HG03442 (cell line): ENCODE results near the gene UBE2M.
A peak's percentile ranks its signal among the peaks of the same experiment; 100 is the strongest.
"Not testable (repeated sequence)": the region's sequence is repeated elsewhere in the genome, so short reads cannot be mapped to it uniquely, and the experiment has no call there.

Source experiments
- ATAC-seq: cut with Tn5 transposase; IDR thresholded peaks from one replicate; pipeline ENCODE4 v1.9.1; 2021; ENCODE audit warnings: mild to moderate bottlenecking, moderate library complexity; ENCODE audit not compliant: unreplicated experiment

UBE2M gene

DNA sequence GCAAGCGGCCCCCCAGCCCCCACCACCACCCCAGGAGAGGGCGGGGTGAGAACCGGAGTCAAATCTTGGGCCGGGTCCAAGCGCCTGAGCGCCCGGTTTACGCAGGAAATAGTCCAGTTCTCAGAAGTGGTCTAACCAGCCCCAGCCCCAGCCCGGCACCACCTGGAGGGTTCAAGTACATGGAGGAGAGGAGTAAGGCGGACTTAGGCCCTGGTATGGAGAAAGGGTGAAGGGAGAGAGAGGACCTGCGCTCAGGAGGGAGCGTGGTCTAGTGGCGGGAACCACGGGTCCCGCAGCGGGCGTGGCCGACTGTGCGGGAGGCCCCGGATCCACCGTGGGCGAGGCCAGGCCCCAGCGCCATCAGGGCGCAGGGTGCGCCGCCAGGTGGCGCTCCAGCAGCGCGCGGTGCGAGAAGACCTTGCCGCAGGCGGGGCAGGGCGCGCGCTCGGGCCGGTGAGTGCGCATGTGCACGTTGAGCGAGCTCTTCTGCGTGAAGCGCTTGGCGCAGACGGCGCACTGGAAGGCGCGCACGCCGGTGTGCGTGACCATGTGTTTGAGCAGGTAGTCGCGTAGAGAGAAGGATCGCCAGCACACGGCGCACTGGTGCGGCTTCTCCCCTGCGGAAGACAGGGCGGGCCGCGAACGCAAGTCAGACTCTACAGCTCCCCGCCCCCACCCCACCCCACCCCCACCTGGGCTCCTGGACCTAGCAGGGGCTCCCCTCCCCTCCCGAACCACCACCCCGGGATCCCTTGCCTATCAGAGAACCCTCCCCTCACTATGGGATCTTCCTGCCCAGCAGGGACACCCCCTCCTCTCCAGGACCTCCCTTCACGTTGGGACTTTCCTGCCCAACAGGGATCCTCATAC is 44.5 kb downstream of the UBE2M start:
- ATAC-seq = peak; percentile 66

DNA sequence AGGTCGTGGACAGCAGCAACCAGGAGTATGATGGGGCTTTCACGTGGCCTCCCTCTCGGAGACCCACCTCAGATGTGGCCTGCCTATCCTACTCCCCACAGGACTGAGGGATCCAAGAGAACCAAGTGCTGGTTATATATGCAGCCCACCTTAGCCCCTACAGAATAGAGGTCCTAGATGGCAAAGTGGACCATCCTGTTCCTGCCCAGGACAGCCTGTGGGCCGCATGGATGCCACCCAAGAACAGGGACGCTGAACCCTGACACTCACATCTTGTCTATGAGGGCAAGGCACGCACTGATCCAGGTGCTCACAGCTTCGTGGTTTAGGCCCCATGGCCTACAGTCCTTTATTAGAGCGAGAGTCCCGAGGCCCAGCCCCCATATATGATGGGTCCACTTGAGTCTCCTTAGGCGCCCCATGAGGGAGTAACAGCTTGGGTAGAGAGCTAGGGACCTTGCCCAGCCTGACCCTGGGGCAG is 45.2 kb downstream of the UBE2M start:
- ATAC-seq = no peak

DNA sequence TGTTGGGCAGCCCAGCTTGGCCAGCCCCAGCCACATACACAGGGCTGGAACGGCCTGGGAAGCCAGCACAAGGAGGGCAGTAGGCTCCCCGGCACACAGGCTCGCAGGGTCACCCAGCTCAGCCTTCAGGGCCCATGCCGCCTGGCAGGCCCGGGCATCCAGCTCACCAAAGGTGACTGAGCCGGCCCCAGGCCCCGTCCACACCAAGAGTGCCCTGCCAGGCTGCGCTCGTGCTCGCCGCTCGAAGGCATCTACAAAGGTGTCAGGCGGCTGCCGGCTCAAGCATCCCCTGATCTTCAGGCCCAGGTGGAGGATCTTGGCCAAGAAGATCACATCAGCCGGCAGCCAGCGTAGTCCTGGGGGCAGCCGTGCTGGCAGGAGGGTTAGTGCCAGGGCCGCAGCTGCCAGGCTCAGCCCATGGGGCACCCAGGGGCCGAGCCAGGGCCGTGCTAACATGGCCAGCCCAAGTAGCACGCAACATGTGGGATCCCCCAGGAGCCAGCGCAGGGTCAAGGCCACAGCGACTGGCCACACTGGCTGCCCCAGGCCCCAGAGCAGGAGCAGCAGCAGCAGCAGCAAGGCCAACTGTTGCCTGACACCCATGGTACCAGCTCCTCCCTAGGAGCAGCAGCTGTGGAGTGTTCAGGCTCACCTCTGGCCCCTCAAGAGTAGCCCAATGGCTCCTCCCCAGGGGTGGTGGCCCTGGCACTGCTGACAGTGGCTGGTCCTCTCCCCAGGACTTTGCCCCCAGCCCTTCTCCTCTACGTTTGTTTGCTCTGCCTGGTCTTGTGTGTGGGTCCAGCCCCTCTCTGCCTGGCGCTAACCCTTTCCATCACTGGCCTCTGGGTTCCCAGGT is 46.8 kb downstream of the UBE2M start, which contains the start of gene SLC27A5:
Gene SLC27A5, minus strand, starts transcription at position 640 of the 856 bp plus-strand sequence. Its CDS starts 37 bp downstream, at position 603.
- ATAC-seq = no peak

DNA sequence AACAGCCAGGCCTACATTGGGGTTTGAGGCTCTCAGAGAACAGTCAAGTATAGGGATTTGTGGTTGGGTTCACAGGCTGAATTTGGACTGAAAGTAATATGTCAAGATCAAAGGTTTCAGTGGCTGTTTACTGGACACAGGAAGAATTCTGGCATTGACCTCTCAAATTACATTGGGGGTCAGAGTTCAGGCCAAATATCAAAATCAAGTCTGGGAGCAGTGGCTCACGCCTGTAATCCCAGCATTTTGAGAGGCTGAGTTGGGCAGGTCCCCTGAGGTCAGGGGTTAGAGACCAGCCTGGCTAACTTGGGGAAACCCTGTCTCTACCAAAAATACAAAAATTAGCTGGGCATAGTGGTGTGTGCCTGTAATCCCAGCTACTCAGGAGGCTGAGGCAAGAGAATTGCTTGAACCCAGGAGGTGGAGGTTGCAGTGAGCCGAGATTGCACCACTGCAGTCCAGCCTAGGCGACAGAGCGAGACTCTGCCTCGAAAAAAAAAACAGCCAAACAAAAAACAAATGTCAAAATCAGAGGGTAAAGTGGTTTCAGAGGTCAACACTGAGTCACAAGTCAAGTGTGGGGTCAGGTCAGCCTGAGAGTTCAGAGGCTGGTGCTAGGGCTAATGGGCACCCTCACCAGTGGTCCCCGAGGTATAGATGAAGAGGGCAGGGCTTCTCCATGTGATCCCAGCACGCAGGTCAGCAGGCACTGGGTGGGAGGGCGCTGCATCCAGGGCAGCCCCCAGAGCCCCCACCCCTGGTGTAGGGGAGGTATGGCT is 48.1 kb downstream of the UBE2M start:
- ATAC-seq = no peak

DNA sequence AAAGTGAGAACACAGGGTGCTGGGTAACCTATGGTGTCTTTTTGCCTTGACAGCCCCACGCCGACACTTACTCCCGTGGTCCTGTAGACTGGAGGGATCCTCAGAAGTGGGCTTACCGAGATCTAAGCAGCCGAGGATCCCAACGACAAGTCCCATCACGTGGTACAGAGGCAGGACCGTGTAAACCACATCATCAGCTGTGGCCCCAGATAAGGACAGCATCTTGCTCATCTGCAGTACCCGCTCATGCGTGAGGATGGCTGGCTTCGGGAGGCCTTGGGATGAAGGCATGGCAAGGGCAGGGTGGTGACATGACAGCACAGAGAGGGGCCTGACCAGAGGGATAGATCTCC is 48.7 kb downstream of the UBE2M start:
- no peak for ATAC-seq

GRCh38 chr19:58507602-58508223 is 50.7 kb downstream of the UBE2M start:
- not testable (repeated sequence) for ATAC-seq
